ENCODE measurements around the gene LUZP4.
"Not testable (repeated sequence)": the region's sequence is repeated elsewhere in the genome, so short reads cannot be mapped to it uniquely, and the experiment has no call there.

Gene LUZP4

DNA sequence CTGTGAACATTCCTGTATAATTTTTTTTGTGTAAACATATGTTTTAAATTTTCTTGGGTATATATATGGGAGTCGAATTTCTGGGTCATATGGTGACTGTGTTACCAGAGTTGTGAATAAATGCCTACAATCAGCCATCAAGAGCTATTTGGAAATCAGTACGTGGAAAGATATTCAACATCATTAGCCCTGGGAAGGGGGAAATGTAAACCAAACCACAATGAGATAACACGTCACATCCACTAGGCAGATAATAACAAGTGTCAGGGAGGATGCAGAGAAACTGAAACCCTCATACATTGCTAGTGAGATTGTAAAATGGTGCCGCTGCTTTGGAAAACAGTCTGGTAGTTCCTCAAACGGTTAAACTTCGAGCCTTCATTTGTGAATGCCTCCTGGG is 43.9 kb downstream of the LUZP4 start:
- DNase-seq (ENCODE audit: low read depth in 2 of 2, low spot score in 1 of 2), result no peak

DNA sequence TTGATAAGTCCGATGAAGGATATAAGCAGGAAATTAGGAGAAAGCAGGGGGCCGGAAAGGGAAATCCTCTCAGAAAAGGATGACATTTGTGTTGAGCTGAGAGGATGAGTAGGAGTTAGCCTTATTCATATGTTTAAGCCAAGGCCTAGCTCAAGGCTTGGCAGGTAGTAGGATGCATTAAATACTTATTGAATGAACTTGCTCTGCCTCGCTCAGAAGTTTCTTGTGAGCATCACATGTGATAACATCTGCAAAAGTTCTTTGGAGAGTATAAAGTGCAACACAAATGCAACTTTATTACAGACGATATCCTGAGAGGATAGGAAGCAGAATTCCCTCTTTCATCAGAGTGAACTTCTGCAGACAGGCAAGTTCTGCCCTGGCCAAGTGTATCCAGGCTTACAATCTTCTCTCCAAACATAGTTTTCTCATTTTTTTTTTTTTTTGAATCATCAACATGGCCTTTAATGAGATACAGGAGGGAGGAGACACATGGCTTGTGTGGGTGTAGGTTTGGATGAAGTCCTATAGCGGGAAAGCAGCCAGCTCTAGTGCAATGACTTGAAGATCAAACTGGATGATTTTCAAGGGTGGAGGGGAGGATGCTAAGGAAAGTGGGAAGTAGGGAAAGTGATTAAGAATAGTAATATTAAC is 48.1 kb downstream of the LUZP4 start:
- no peak for DNase-seq (ENCODE audit: low read depth in 2 of 2, low spot score in 1 of 2)

DNA sequence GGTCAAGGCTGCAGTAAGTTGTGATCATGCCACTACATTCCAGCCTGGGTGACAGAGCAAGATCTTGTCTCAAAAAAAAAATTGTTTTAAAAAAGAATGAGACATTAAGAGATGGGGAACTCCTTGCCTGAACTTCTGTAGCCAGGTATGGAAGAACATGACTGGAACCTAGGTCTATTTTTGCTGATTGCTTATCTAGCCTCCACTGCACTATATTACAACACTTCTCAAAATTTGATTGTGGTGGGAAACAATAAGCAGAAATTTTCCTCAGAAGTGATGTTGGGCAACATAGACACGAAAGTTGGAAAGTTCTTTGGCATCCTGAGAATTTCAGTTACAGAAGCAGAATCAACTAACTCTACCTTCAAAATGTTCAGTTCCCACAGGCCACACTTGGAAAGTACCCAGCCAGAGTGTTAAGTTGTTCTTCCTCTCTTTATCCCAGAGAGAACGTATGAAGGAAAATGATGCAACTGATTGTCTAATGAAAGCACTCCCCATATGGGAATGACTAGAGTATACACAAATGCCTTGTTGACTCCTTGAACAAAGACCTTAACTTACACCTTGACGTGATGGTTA is 50.0 kb downstream of the LUZP4 start:
- DNase-seq (ENCODE audit: low read depth in 2 of 2, low spot score in 1 of 2), result no peak

DNA sequence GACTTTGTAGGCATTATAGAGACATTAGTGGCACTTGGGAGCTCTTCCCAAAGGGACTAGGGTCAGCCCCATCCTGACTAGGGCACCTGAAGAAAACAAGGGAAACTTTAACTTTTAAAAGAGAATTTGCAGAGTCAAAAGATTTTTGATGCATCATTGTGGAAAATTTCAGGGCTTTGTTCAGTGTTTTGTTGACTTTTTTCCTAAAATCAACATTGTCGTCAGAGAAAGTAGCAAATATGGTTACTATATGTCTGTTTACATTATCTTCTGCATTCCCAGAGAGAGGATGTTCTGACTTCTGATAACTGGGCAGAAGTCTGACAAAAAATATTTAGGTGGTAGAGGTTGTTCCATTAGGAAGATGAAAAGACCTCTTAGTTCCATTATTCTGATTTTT is 51.9 kb downstream of the LUZP4 start:
- no peak for DNase-seq (ENCODE audit: low read depth in 2 of 2, low spot score in 1 of 2)

DNA sequence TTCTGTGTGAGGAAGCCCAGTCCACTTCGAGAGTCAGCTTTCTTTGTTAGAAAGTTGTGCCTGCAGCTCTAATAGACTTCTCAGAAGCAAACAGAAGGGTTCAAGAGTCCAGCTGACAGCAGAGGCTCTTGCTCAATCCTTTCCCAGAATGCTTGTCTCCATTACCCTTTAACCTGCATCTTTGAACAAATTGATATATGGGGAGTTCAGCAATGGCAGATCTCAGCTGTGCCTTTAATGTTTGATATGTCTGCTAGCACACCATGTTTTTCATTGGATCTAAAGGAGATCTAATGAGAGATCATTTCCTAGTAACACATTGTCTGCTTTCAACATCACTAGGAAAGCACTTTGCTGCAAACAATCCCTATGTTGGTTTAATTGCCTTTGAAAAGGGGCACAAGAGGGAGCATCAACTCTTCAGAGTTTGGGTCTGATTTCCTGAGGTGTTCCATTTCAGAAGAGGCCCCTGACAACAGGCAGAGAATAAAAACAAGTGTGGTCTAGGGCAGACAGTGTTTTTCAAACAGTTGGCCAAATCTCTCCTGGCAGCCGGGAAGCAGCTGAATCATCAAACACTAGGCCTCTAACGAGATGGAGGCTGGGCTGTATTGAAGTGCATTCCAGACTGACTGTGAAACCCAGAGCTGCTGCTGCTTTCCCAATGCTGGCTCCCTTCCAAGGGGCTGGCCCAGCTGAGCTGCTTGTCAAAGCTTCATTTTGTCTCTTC is 55.5 kb downstream of the LUZP4 start:
- DNase-seq (ENCODE audit: low read depth in 2 of 2, low spot score in 1 of 2), result no peak

DNA sequence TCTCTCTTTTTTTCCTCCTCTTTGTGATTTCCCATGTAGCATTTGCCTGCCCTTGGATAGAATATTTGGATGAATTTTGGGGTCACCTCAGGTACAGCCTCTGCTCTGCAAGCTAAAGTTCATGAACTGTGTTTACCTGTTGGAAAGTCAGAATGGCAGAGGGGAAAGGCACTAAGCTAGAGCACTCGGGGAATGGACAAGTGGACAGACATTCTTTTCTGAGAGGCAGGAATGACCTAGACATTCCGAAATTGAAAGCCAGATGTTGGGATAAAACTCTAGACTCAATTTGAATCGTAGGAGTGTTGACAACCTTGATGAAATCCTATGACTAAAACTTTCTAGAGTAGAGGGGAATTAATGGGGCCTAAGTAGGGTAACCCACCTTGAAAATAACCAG is 56.1 kb downstream of the LUZP4 start:
- no peak for DNase-seq (ENCODE audit: low read depth in 2 of 2, low spot score in 1 of 2)

DNA sequence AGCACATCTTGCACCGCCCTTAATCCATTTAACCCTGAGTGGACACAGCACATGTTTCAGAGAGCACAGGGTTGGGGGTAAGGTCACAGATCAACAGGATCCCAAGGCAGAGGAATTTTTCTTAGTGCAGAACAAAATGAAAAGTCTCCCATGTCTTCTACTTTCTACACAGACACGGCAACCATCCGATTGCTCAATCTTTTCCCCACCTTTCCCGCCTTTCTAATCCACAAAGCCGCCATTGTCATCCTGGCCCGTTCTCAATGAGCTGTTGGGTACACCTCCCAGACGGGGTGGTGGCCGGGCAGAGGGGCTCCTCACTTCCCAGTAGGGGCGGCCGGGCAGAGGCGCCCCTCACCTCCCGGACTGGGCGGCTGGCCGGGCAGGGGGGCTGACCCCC is 57.2 kb downstream of the LUZP4 start:
- not testable (repeated sequence) for DNase-seq (ENCODE audit: low read depth in 2 of 2, low spot score in 1 of 2)

DNA sequence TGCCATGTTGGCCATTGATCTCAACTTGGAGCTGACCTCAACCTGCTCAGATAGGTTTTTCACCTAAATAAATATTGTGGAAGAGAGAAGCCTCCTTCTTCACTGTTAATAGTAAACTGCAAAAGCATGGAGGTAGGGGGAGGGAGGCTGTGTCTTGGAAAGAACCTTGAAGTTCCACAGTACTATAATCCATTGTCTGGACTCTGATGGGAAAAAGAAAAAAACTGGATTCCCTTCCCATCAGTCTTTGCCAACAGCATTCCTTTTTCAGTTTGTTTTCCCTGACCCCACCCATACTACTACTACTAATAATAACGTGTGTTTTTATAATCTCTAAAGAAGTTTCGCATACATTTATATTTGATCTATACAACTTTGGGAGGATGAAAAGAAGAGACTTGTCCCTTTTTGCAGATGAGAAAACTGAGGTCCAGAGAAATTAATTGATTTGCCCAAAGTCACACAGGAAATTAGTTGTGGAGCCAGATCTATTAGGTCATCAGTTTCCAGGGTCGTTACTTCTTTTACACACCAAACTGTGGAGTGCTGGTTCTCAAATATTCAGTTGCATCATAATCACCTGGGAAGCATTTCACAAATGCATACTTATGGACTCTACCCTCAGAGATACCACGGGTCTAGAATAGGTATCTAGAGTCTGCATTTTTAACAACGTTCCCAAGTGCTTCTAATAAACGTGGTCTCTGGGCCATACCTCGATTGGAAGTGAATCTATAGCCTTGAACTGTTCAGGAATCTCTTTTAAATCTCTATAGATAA is 59.1 kb downstream of the LUZP4 start:
- no peak for DNase-seq (ENCODE audit: low read depth in 2 of 2, low spot score in 1 of 2)

DNA sequence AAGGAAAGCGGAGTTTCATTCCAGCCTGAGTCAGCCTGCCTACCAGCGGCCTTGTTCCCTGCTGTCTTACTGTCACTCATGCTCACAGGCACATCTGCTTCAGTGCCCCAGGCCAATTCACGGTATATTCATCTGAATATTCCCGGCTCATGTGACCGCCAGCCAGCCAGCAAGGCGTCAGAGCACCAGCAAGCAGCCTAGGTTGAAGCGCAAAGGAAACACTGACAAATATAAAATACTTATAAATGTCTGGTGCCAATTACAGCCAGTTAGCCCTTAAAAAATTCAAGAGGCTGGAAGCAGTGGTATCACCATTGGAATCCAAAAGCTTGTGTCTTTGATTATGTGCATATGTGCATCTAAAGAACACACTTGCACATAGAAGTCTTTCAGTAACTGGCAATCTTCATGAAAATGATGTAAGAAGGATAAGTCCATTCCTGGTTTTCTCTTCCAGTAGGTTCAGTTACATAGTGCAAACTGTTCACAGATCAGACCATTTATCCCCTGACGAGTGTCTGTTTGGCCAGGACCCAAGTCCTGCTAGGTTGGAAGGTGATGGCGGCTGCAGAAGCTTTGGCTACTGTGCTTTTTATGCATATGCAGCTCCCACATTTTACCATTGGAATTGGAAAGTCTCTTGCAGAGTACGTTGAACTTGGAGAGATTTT is 61.3 kb downstream of the LUZP4 start:
- DNase-seq (ENCODE audit: low read depth in 2 of 2, low spot score in 1 of 2), result no peak

DNA sequence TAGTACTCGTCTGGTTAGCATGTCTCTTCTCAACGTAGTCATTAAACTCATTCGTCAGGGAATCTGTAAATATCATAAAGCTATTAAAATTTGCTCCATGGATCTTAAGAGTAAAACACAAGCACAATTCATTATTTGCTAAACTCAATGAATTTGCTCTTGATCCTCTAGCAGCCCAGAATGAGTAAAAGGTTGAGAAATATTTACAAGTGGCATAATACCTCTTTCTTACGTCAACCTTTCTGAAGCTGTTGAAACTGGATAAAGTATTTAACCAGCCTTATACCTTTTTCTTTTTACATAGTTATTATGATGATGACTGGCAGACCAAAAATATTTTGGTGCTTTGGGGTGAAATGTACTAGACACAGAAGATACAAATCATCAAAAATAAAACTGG is 66.9 kb downstream of the LUZP4 start:
- no peak for DNase-seq (ENCODE audit: low read depth in 2 of 2, low spot score in 1 of 2)

Data from stimulated activated CD8-positive, alpha-beta memory T cell treated with anti-CD3 and anti-CD28 coated beads, Interleukin-4, amount 100 ng/mL, for 1 hour (primary cell).